HepG2 (cell line): ENCODE data around the gene FMOD. TPM values are rescaled to one million over a fixed set of nuclear protein-coding genes. Genes with fewer than 3 reads are reported as not detected.

Experiments
- ATAC-seq: fragments of 200-7000 bp; cut with Tn5 transposase; 3 replicates; pipeline ENCODE4 v1.9.1; 2020; ENCODE audit warnings: mild to moderate bottlenecking, moderate library complexity
- BruUV-seq: library from RNA; stranded (reverse); fragments of 400-500 nt; replicated peaks from 2 replicates; lab custom pipeline; 2021; lab: Mats Ljungman, UMichigan
- CTCF ChIA-PET: fragments of 300-600 bp; formaldehyde crosslinking; extraction: SDS; loops from one replicate; lab custom pipeline; 2021; ENCODE audit warnings: low total read pairs, inconsistent platforms, low intra/inter-chr PET ratio; lab: Yijun Ruan, JAX
- POLR2A ChIA-PET: fragments of 350-600 bp; sonication (Branson Sonifier 250); formaldehyde crosslinking; loops from one replicate; lab custom pipeline; 2020; ENCODE audit warnings: antibody characterized with exemption, inconsistent platforms; lab: Yijun Ruan, JAX
- DNase-seq: peaks from one replicate; pipeline ENCODE4 v3.0.0-alpha.2; 2015; ENCODE audit warnings: low spot score
- FAIRE-seq: peaks from 3 replicates; lab custom pipeline; 2011; peaks lifted over from hg19 to GRCh38; lab: Jason Lieb, UNC
- H2AFZ ChIP-seq: one replicate; pipeline ENCODE4 v1.6.1; 2011; ENCODE audit warnings: low read length, inconsistent platforms
- H3K27ac ChIP-seq: fragments of 300-600 bp; 3 replicates; pipeline ENCODE4 v1.8.0; 2011; ENCODE audit warnings: mixed run types, mild to moderate bottlenecking, mixed read lengths, low read length, inconsistent platforms; ENCODE audit not compliant: insufficient read depth; ENCODE audit errors: extremely low read length
- H3K27me3 ChIP-seq, 2 experiments: fragments of 200-600 bp in 1 of 2; 2 replicates in 1 of 2; 3 replicates in 1 of 2; pipeline versions ENCODE4 v1.6.0 to v1.8.0; 2011; ENCODE audit warnings: low read length in 2 of 2, mild to moderate bottlenecking in 2 of 2, moderate library complexity in 2 of 2, inconsistent platforms in 1 of 2; ENCODE audit not compliant: insufficient read depth in 2 of 2, control insufficient read depth in 1 of 2
- H3K36me3 ChIP-seq, 2 experiments: fragments of 200-600 bp in 1 of 2; replicated peaks in 1 of 2; 2 replicates in 1 of 2; 3 replicates in 1 of 2; pipeline versions ENCODE4 v1.5.1 to v1.8.0; 2011; ENCODE audit warnings: low read length in 2 of 2, inconsistent platforms in 1 of 2; ENCODE audit not compliant: insufficient read depth in 2 of 2, control insufficient read depth in 1 of 2
- H3K4me1 ChIP-seq: 2 replicates; pipeline ENCODE4 v1.5.1; 2012; ENCODE audit warnings: low read length, inconsistent platforms; ENCODE audit not compliant: insufficient read depth
- H3K4me2 ChIP-seq: 2 replicates; pipeline ENCODE4 v1.6.0; 2011; ENCODE audit warnings: low read depth, low read length, inconsistent platforms
- H3K4me3 ChIP-seq, 3 experiments: fragments of 200-600 bp in 1 of 3; sonication (generic), shearing (Covaris generic) in 1 of 3; replicated peaks in 1 of 3; 2 replicates each; pipeline ENCODE4 v1.5.1; 2011 to 2016; ENCODE audit warnings: low read length in 3 of 3, inconsistent platforms in 2 of 3, low read depth in 2 of 3, mild to moderate bottlenecking in 2 of 3, control low read depth in 1 of 3, mixed read lengths in 1 of 3; ENCODE audit not compliant: insufficient read depth in 1 of 3
- H3K79me2 ChIP-seq: one replicate; pipeline ENCODE4 v1.6.1; 2011; ENCODE audit warnings: low read length, inconsistent platforms; ENCODE audit not compliant: insufficient read depth
- H3K9ac ChIP-seq: 2 replicates; pipeline ENCODE4 v1.6.0; 2011; ENCODE audit warnings: mild to moderate bottlenecking, low read depth, low read length, inconsistent platforms; ENCODE audit not compliant: insufficient read depth
- H3K9me3 ChIP-seq: 2 replicates; pipeline ENCODE4 v1.5.1; 2012; ENCODE audit warnings: mild to moderate bottlenecking, low read length
- H4K20me1 ChIP-seq: 2 replicates; pipeline ENCODE4 v1.6.0; 2011; ENCODE audit warnings: inconsistent platforms, mild to moderate bottlenecking, low read length, moderate library complexity; ENCODE audit not compliant: insufficient read depth
- HDAC6 ChIP-seq: fragments of 200-600 bp; sonication (generic); IDR thresholded peaks from 2 replicates; pipeline ENCODE4 v1.7.0; 2017; ENCODE audit warnings: mild to moderate bottlenecking, antibody characterized with exemption, low read length, low read depth
- MTA1 ChIP-seq: sonication (generic); formaldehyde crosslinking; IDR thresholded peaks from 2 replicates; pipeline ENCODE4 v1.4.0; 2020; ENCODE audit warnings: missing genetic modification reagents, mild to moderate bottlenecking, borderline replicate concordance
- PAWR ChIP-seq: sonication (generic); formaldehyde crosslinking; IDR thresholded peaks from 2 replicates; pipeline ENCODE4 v1.4.0; 2020; ENCODE audit warnings: missing genetic modification reagents, mild to moderate bottlenecking, borderline replicate concordance
- RFXAP ChIP-seq: sonication (generic); formaldehyde crosslinking; IDR thresholded peaks from 2 replicates; pipeline ENCODE4 v1.4.0; 2020; ENCODE audit warnings: missing genetic modification reagents, borderline replicate concordance
- YEATS2 ChIP-seq: sonication (generic); formaldehyde crosslinking; IDR thresholded peaks from 2 replicates; pipeline ENCODE4 v1.4.0; 2020; ENCODE audit warnings: missing genetic modification reagents, borderline replicate concordance
- ZNF138 ChIP-seq: sonication (generic); formaldehyde crosslinking; IDR thresholded peaks from 2 replicates; pipeline ENCODE4 v1.5.0; 2020; ENCODE audit warnings: mild to moderate bottlenecking, low read depth, missing genetic modification reagents
- ZNF788 ChIP-seq: sonication (generic); formaldehyde crosslinking; IDR thresholded peaks from 2 replicates; pipeline ENCODE4 v1.5.0; 2020; ENCODE audit warnings: mild to moderate bottlenecking, missing genetic modification reagents, borderline replicate concordance
- ZNF850 ChIP-seq: sonication (generic); formaldehyde crosslinking; conservative IDR thresholded peaks from 2 replicates; pipeline ENCODE4 v1.9.0; 2021; ENCODE audit warnings: mild to moderate bottlenecking, missing genetic modification reagents
- ZSCAN25 ChIP-seq: sonication (generic); formaldehyde crosslinking; IDR thresholded peaks from 2 replicates; pipeline ENCODE4 v1.8.0; 2022; ENCODE audit warnings: mild to moderate bottlenecking, missing genetic modification reagents
- WGBS: methylation state at CpG from one replicate; pipeline ENCODE4 v1.1.6; 2017; ENCODE audit warnings: low lambda C conversion rate; 5-methylcytosine and 5-hydroxymethylcytosine counted together
- in situ Hi-C: cut with HindIII; loops from 2 replicates; pipeline ENCODE4 v1.10.0; 2017; ENCODE audit warnings: low pct_unique_long_range_greater_than_20kb; ENCODE audit not compliant: extremely low pct_ligation_motif_present
- intact Hi-C: fragments of 100-400 bp; cut with micrococcal nuclease; formaldehyde crosslinking; loops from one replicate; pipeline ENCODE4 v1.10.0; 2022; ENCODE audit not compliant: unreplicated experiment
- polyA plus RNA-seq, 8 experiments: library from polyadenylated mRNA; depleted of rRNA in 3 of 8; stranded (reverse) in 7 of 8; unstranded in 1 of 8; fragments of >200 nt; fragmentation: Illumina TruSeq in 4 of 8; extraction: Trizol in 4 of 8; gene quantifications; 2 replicates each; pipeline versions ENCODE4 v1.2.1 to v1.2.3, GENCODE V29; 2011 to 2016; ENCODE audit warnings: low read depth in 4 of 8, missing spikeins in 1 of 8, mixed read lengths in 1 of 8; ENCODE audit not compliant: insufficient read depth in 1 of 8
- total RNA-seq, 5 experiments: library from RNA; depleted of rRNA; stranded (reverse); fragments of >200 nt; fragmentation: Illumina TruSeq; extraction: Trizol; gene quantifications; 2 replicates each; pipeline ENCODE4 v1.2.3, GENCODE V29; 2016; ENCODE audit warnings: low read depth in 1 of 5
- TF ChIP-seq, protein P1 (sequence below): conservative IDR thresholded peaks from 2 replicates; pipeline ENCODE4 v1.6.1; 2018; ENCODE audit warnings: missing genetic modification reagents
- TF ChIP-seq, protein P2 (sequence below): sonication (generic); formaldehyde crosslinking; IDR thresholded peaks from 2 replicates; pipeline ENCODE4 v1.5.1; 2020; ENCODE audit warnings: missing genetic modification reagents, mild to moderate bottlenecking, borderline replicate concordance
- TF ChIP-seq, protein P3 (sequence below): sonication (generic); formaldehyde crosslinking; conservative IDR thresholded peaks from 2 replicates; pipeline ENCODE4 v1.8.0; 2022; ENCODE audit warnings: low read depth, missing genetic modification reagents

The FMOD gene
- total and polyA plus RNA-seq, 2 of the 13 experiments (the other 11 are each of a cell fraction or from before 2014, with no cell fraction given), result 0.08 TPM; not detected in 1

DNA sequence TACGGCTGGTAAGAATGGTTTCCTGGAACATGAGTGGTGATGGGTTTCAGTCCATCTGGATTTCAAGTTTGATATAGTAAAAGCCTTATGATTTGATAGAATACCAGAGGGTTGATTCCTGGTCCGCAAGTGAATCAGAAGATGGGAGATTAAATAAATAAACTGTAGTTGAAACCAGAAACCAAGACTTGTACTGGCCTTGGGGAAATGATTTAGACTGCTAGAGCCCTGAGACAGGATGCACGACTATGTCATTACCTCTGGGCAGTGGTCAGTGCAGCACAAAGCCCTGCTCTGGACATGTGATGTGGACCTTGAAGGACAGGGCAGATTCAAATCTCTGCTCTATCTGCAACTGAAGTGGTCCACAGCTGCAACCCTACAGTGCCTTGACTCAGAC lies 15.6 kb upstream of the FMOD start:
- Histone ChIP-seq H4K20me1 (no peaks in the 10 kb centered on the region), H3K4me2 (no peak overlapping the region), H2AFZ (no peak overlapping the region), H3K79me2 (no peaks in the 10 kb centered on the region), H3K9ac (no peak overlapping the region), H3K4me1 (no peaks in the 10 kb centered on the region), H3K27me3 (peaks cover 0 to 8% of the 10 kb centered on the region in 2 experiments; a peak in 2 of 5 replicates), H3K27ac (no peak overlapping the region), H3K9me3 (no peaks in the 10 kb centered on the region), H3K4me3 (no peak overlapping the region), H3K36me3 (no peaks in the 10 kb centered on the region)
- BruUV-seq, result no TSS peak
- POLR2A ChIA-PET, result no interaction called here
- CTCF ChIA-PET, result no interaction called here
- TF ChIP-seq ZSCAN25 (CRISPR knock-in tag) (no peak), ZNF138 (CRISPR knock-in tag) (no peak), YEATS2 (CRISPR knock-in tag) (no peak), MTA1 (CRISPR knock-in tag) (no peak), ZNF788 (CRISPR knock-in tag) (no peak), PAWR (CRISPR knock-in tag) (no peak)
- ATAC-seq (no peak), DNase-seq (no peak), FAIRE-seq (no peak)
- intact Hi-C loops, result no loop called here
- in situ Hi-C loops, result no loop called here
- 59% methylated on average over 3 of the region's 3 CpGs for WGBS

DNA sequence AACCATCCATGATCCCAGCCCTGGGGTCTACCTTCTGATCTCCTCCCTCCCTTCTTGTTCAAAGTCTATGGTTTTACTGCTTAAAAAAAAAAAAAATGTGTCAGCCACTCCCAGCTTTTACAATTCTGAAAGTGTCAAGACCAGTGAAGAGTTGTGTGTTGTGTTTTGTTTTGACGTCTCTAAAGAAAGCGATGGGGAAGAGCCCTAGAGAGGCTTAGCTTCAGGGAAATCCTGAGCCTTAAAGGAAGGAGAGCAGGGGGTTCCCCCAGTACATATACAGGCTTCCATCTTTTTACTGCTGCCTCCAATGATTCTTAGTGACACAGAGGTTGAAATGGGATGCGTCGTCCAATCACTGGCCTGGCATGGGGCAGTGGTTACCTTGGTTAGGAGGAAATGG lies 13.9 kb upstream of the FMOD start:
- no peaks in the 10 kb centered on the region for H4K20me1 ChIP-seq
- POLR2A ChIA-PET, result no interaction called here
- H3K4me3 ChIP-seq, result no peak overlapping the region
- no peak overlapping the region for H3K4me2 ChIP-seq
- no peak overlapping the region for H3K27ac ChIP-seq
- H3K36me3 ChIP-seq, result no peaks in the 10 kb centered on the region
- no peaks in the 10 kb centered on the region for H3K79me2 ChIP-seq
- FAIRE-seq, result no peak
- peaks cover 0 to 18% of the 10 kb centered on the region in 2 experiments; a peak in 2 of 5 replicates for H3K27me3 ChIP-seq
- DNase-seq, result no peak
- TF ChIP-seq HDAC6 (no peak), ZNF850 (CRISPR knock-in tag) (no peak), RFXAP (CRISPR knock-in tag) (no peak)
- TF ChIP-seq, protein P1, sequence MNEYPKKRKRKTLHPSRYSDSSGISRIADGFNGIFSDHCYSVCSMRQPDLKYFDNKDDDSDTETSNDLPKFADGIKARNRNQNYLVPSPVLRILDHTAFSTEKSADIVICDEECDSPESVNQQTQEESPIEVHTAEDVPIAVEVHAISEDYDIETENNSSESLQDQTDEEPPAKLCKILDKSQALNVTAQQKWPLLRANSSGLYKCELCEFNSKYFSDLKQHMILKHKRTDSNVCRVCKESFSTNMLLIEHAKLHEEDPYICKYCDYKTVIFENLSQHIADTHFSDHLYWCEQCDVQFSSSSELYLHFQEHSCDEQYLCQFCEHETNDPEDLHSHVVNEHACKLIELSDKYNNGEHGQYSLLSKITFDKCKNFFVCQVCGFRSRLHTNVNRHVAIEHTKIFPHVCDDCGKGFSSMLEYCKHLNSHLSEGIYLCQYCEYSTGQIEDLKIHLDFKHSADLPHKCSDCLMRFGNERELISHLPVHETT (CRISPR knock-in tag), result no peak
- TF ChIP-seq, protein P2, sequence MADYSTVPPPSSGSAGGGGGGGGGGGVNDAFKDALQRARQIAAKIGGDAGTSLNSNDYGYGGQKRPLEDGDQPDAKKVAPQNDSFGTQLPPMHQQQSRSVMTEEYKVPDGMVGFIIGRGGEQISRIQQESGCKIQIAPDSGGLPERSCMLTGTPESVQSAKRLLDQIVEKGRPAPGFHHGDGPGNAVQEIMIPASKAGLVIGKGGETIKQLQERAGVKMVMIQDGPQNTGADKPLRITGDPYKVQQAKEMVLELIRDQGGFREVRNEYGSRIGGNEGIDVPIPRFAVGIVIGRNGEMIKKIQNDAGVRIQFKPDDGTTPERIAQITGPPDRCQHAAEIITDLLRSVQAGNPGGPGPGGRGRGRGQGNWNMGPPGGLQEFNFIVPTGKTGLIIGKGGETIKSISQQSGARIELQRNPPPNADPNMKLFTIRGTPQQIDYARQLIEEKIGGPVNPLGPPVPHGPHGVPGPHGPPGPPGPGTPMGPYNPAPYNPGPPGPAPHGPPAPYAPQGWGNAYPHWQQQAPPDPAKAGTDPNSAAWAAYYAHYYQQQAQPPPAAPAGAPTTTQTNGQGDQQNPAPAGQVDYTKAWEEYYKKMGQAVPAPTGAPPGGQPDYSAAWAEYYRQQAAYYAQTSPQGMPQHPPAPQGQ (CRISPR knock-in tag), result no peak
- TF ChIP-seq, protein P3, sequence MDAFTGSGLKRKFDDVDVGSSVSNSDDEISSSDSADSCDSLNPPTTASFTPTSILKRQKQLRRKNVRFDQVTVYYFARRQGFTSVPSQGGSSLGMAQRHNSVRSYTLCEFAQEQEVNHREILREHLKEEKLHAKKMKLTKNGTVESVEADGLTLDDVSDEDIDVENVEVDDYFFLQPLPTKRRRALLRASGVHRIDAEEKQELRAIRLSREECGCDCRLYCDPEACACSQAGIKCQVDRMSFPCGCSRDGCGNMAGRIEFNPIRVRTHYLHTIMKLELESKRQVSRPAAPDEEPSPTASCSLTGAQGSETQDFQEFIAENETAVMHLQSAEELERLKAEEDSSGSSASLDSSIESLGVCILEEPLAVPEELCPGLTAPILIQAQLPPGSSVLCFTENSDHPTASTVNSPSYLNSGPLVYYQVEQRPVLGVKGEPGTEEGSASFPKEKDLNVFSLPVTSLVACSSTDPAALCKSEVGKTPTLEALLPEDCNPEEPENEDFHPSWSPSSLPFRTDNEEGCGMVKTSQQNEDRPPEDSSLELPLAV, result no peak
- TF ChIP-seq, all 625 proteins: peak for 0
- no peaks in the 10 kb centered on the region for H3K9me3 ChIP-seq
- ATAC-seq, result no peak
- CTCF ChIA-PET, result no interaction called here
- BruUV-seq, result no TSS peak
- no peaks in the 10 kb centered on the region for H3K4me1 ChIP-seq
- H2AFZ ChIP-seq, result no peak overlapping the region
- no peak overlapping the region for H3K9ac ChIP-seq
- in situ Hi-C loops, result no loop called here
- intact Hi-C loops, result no loop called here
- WGBS, result 33% methylated on average over 3 of the region's 4 CpGs
